GM12865 (cell line): ENCODE measurements around the gene CDKN2A.

Source experiments
- DNase-seq: peaks from one replicate; pipeline ENCODE4 v3.0.0; 2010; ENCODE audit warnings: low read depth
- H3K4me3 ChIP-seq: 2 replicates; pipeline ENCODE4 v1.5.1; 2011; ENCODE audit warnings: mild to moderate bottlenecking, low read depth, low read length, control low read depth
- CTCF ChIP-seq: IDR thresholded peaks from 2 replicates; pipeline ENCODE4 v1.5.1; 2011; ENCODE audit warnings: low read length, control low read depth, low read depth, inconsistent platforms; ENCODE audit not compliant: insufficient read depth; ENCODE audit errors: missing control alignments

CDKN2A gene

GRCh38 chr9:21970800-21971640 lies 23.2 kb downstream of the CDKN2A start:
- no peak overlapping the region for H3K4me3 ChIP-seq
- no peak for DNase-seq
- TF ChIP-seq CTCF = no peak

DNA sequence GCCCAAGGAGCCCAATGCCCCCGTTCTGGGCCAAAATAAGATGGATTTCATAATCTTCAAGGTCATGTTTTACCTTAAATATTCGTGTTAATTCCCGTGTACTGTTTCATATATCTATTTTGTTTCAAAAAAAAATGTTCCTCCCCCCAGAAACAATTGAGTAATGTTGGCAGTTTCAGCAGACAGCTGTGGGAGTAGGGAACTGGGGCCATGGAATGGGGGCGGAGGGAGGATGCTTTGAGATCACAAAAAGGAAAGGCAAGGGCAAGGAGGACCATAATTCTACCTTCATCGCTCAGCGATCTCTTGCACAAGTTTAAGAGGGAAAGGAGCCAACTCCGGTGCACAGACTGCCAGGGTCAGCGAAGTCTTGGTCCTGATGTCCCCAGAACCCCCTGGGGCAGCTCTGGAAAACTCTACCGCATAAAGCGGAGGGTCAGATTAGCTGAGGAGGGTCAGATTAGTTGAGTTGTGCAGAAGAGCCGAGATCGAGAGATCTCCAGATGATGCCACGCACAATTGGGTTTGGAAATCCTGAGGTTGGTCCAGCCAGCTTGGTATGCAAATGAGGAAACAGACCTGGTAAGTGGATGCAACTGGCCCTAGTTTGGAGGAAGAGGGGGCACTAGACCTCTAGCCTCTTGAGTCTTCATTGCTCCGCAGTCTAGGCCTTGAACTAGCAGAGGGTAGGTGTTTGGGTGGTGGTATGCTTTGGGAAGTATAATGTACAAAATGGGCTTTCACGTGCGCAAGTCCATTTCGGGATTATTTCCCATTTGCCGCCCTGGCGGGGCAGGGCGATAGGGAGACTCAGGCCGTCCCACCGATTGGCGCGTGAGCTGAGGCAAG lies 24.0 kb downstream of the CDKN2A start:
- no peak for DNase-seq
- TF ChIP-seq CTCF = no peak
- H3K4me3 ChIP-seq = no peak overlapping the region

- H3K4me3 ChIP-seq = no peak overlapping the region
- no peak for TF ChIP-seq CTCF
- no peak for DNase-seq
Measured at GRCh38 chr9:21969011-21969940, 24.9 kb downstream of the CDKN2A start.

- no peak for TF ChIP-seq CTCF
- no peak overlapping the region for H3K4me3 ChIP-seq
Measured at GRCh38 chr9:21968331-21969010, 25.7 kb downstream of the CDKN2A start.

DNA sequence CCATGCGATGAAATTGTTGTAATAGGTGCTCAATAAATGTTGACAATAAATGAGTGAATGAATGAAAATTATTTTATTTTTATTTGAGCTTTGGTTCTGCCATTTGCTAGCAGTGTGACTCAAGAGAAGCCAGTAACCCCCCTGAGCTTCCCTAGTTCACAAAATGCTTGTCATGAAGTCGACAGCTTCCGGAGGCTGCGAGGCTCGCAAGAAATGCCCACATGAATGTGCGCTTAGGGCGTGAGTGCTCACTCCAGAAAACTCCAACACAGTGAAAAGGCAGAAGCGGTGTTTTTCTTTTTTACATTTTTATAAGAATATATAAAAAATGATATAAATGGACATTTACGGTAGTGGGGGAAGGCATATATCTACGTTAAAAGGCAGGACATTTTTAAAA lies 26.5 kb downstream of the CDKN2A start:
- TF ChIP-seq CTCF = no peak
- DNase-seq = no peak
- no peak overlapping the region for H3K4me3 ChIP-seq

More at GRCh38 chr9:21968331-21969010, 25.7 kb downstream of the CDKN2A start:
- DNase-seq = no peak

- no peak for DNase-seq
- H3K4me3 ChIP-seq = no peak overlapping the region
- TF ChIP-seq CTCF = no peak
Measured at GRCh38 chr9:21967169-21967568, 27.0 kb downstream of the CDKN2A start.
